HG03378 (cell line): ENCODE measurements around the gene GGT5.
"Not testable (repeated sequence)": the region's sequence is repeated elsewhere in the genome, so short reads cannot be mapped to it uniquely, and the experiment has no call there.

Experiments used
- ATAC-seq: cut with Tn5 transposase; IDR thresholded peaks from one replicate; pipeline ENCODE4 v1.9.1; 2021; ENCODE audit warnings: mild to moderate bottlenecking, moderate library complexity; ENCODE audit not compliant: unreplicated experiment

GGT5 gene

GRCh38 chr22:24245030-24245431 is at the start of gene GGT5:
GGT5 (minus strand) TSS chr22:24245082; CDS start chr22:24244725, 357 bp downstream.
- ATAC-seq, result not testable (repeated sequence)

GRCh38 chr22:24292202-24292830 is 47.4 kb upstream of the GGT5 start:
- not testable (repeated sequence) for ATAC-seq

GRCh38 chr22:24291515-24292201 is 46.8 kb upstream of the GGT5 start:
- ATAC-seq, result no peak

DNA sequence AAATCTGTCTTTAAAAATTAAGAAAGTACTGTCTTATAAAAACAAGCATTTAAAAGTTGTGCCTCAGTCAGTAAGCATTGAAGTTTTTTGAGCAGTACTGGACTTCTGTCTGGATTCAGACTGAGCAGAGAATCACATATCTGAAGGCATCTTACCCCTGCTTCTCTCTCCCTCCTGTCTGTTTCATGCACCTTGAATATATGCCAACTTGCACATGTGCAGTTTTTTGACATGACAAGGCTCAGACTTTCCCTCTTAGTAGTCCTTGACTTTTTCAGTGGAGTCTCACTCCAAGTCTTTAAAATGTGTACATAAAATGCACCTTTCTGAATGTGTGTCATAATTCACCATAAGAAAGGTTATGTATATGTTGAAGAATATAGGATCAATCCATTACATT is 45.6 kb upstream of the GGT5 start:
- ATAC-seq, result no peak

DNA sequence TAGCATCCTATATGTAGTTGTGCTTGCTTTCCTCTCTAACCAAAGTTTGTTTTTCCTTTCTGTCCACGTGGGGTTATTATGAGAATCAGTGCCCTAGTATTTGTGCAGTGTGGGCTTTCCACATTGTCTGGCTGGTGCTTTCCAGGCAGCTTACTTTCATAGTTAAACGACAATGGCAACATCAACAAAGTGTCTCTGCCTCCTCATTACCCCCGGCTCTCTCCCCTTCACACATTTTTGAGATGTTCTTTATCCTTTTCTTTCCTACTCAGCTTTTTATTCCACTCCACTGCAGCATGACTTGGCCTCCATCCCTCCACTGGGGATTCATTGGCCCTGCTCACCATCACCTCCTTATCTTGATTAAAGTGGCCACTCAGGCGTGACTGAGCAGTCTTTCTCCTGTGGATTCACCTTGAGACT is 44.9 kb upstream of the GGT5 start:
- ATAC-seq, result no peak

GRCh38 chr22:24289114-24289513 is 44.2 kb upstream of the GGT5 start:
- ATAC-seq, result no peak

DNA sequence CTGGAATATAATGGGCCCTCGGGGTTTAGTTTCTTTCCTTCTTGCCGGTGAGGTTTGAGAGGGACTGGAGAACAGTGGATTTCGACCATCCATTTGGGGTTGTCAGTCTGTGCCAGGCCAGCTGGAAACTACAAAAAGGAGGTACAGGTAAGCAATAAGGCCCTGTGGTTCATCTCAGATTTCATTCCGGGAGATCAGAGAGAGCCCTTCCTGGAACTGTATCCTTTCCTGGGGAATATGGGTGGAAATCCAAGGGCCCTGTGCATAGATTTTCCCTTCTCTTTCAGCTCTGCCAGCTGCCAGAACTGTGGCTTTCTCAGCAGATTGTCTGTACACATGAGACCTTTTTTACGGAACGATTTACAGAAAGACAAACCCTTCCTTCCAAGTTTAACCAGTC is 42.9 kb upstream of the GGT5 start:
- not testable (repeated sequence) for ATAC-seq

- not testable (repeated sequence) for ATAC-seq
Measured at GRCh38 chr22:24287212-24287611, 42.3 kb upstream of the GGT5 start.

DNA sequence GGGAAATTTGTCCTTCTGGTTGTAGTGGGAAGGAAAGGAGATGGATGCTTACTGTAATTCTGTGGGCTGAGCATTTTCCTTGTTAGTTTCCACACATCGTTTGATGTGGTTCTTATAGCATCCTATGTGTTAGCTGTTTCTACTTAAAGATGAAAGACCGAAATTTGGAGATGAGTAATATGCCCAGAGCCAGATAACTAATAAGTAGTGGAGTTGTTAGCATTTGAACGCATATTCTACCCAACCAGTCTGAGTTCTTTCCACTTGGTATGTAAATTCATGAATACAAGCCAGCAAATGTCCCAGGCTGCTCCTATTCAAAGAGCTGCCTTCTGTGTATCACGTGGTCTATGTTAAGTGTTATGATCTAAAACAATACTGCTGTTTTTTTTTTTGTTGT is 40.4 kb upstream of the GGT5 start:
- no peak for ATAC-seq

- no peak for ATAC-seq
Measured at GRCh38 chr22:24284747-24285203, 39.9 kb upstream of the GGT5 start.

DNA sequence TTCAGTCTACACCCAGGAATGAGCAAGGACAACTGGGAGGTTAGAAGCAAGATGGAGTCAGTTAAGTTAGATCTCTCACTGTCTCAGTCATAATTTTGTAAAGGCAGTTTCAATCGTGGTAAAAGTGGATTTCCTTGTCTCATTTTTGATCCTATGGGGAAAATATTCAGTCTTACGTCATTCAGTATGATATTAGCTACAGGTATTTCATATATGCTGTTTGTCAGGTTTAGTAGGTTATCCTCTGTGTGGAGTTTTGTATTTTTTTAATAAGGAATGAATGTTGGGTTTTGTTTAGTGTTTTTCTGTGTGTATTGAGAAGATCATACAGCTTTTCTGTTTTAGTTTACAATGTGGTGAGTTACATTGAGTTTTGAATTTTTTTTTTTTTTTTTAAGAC is 37.5 kb upstream of the GGT5 start:
- ATAC-seq, result no peak

- not testable (repeated sequence) for ATAC-seq
Measured at GRCh38 chr22:24280363-24280762, 35.5 kb upstream of the GGT5 start.

DNA sequence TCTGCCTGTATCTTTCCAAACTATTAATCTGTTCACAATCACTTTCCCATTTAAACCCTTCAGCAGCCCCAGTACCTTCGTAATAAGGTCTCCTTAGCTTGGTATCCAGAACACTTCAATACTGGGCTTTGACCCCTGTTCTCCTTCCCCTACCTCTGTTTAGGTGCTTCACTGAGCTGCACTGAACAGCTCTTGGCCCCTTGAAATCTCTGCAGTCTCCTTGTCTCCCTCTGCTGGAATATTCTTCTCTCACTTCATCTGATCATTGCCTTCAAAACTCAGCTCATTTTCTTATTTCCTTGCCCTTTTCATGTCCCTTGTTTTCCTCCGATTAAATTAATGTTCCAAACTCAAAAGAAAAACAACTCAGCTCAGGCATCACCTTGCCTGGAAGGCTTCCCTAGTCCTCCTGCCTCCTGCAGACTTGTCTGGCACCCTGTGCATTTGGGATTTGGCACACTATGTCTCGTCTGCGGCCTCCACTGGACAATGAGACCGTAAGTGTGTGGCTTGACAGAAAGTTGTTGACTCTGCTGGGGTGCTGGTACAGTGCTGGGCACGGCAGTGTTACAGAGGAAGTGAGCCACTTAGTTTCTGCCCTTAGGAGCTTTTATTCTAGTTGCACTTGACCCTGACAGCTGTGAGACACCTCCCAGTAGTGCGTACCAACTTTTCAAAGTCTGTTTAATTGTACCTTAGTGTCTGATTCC is 30.0 kb upstream of the GGT5 start:
- ATAC-seq, result not testable (repeated sequence)

DNA sequence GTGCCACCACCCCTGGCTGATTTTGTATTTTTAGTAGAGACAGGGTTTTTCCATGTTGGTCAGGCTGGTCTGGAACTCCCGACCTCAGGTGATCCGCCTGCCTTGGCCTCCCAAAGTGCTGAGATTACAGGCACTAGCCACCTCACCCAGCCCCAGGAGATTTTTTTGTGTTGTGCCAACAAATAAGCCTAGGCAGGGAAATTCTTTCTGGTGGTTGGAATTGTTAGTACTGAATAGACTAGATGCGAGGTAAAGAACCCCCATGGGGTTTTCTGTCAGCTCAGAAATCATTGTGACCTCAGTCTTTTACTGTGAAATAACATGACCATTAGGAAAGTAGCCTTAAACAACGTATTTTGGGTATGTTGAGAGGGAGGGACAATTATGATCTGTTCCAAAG is 29.0 kb upstream of the GGT5 start:
- ATAC-seq, result not testable (repeated sequence)

GRCh38 chr22:24273031-24273430 is 28.1 kb upstream of the GGT5 start:
- ATAC-seq, result not testable (repeated sequence)

DNA sequence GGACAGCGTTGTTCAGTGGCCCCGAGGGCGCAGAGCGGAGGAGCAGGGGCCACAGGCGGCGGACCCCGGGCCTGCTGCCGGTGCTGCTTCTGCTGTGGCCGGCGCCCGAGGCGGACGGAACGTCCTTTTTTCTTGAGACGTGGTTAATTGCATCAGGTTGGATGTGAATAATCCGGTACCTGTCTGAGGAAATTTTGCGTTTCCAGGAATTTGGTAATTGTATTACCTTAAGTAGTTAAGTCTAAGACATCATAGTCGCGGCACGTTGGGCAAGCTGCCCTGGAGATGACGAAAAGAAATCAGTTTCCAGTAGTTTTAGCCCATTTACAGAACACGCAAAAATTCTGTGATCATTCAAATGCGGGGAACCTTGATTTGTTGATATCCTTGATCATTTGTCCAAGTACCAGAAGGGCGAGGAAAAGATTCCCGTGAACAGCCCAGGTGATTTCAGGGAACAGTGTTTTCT is 26.5 kb upstream of the GGT5 start:
- ATAC-seq, result no peak

- ATAC-seq, result peak; percentile 57
Measured at GRCh38 chr22:24270556-24271385, 25.9 kb upstream of the GGT5 start, which contains the start of gene SPECC1L. SPECC1L (plus strand) TSS chr22:24270831; CDS start chr22:24302232, 31,401 bp downstream.

- not testable (repeated sequence) for ATAC-seq
Measured at GRCh38 chr22:24266495-24266894, 21.6 kb upstream of the GGT5 start.

- ATAC-seq, result no peak
Measured at GRCh38 chr22:24265734-24266133, 20.9 kb upstream of the GGT5 start.

GRCh38 chr22:24264329-24264896 is 19.5 kb upstream of the GGT5 start:
- not testable (repeated sequence) for ATAC-seq
